GM21515 (cell line): ENCODE measurements around the gene SLC35F3.

Experiments used
- ATAC-seq: cut with Tn5 transposase; IDR thresholded peaks from one replicate; pipeline ENCODE4 v1.9.1; 2021; ENCODE audit not compliant: unreplicated experiment

SLC35F3 gene

GRCh38 chr1:233971753-233972152, 67.3 kb downstream of the SLC35F3 start:
- ATAC-seq: no peak

GRCh38 chr1:233972563-233972950, 68.1 kb downstream of the SLC35F3 start:
- no peak for ATAC-seq

- ATAC-seq: no peak
These were observed 68.6 kb downstream of the SLC35F3 start for GRCh38 chr1:233972951-233973635.

- ATAC-seq: no peak
These were observed 71.0 kb downstream of the SLC35F3 start for GRCh38 chr1:233975486-233975885.

- ATAC-seq: no peak
These were observed 76.7 kb downstream of the SLC35F3 start for GRCh38 chr1:233981042-233981675.

GRCh38 chr1:233982827-233983518, 78.5 kb downstream of the SLC35F3 start:
- no peak for ATAC-seq

- ATAC-seq: no peak
These were observed 79.3 kb downstream of the SLC35F3 start for GRCh38 chr1:233983811-233984210.

GRCh38 chr1:233988963-233989696, 84.7 kb downstream of the SLC35F3 start:
- no peak for ATAC-seq

GRCh38 chr1:233990486-233990885, 86.0 kb downstream of the SLC35F3 start:
- no peak for ATAC-seq

GRCh38 chr1:233993651-233994050, 89.2 kb downstream of the SLC35F3 start:
- no peak for ATAC-seq

GRCh38 chr1:233994112-233994511, 89.6 kb downstream of the SLC35F3 start:
- ATAC-seq: no peak

GRCh38 chr1:233998456-233998855, 94.0 kb downstream of the SLC35F3 start:
- ATAC-seq: no peak

- ATAC-seq: no peak
These were observed 94.4 kb downstream of the SLC35F3 start for GRCh38 chr1:233998891-233999290.

- ATAC-seq: no peak
These were observed 96.1 kb downstream of the SLC35F3 start for GRCh38 chr1:234000557-234001041.

GRCh38 chr1:234001817-234002216, 97.3 kb downstream of the SLC35F3 start:
- ATAC-seq: no peak

- ATAC-seq: no peak
These were observed 100.1 kb downstream of the SLC35F3 start for GRCh38 chr1:234004591-234004990.

- ATAC-seq: no peak
These were observed 103.2 kb downstream of the SLC35F3 start for GRCh38 chr1:234007684-234008083.

GRCh38 chr1:234008591-234008990, 104.1 kb downstream of the SLC35F3 start:
- no peak for ATAC-seq

GRCh38 chr1:234009668-234010067, 105.2 kb downstream of the SLC35F3 start:
- ATAC-seq: no peak

- ATAC-seq: no peak
These were observed 109.7 kb downstream of the SLC35F3 start for GRCh38 chr1:234014208-234014607.

GRCh38 chr1:234018816-234019215, 114.3 kb downstream of the SLC35F3 start:
- ATAC-seq: no peak
